HG03060 (cell line): ENCODE data around the gene C16orf92.
"Not testable (repeated sequence)": the region's sequence is repeated elsewhere in the genome, so short reads cannot be mapped to it uniquely, and the experiment has no call there.

Source experiments
- ATAC-seq: cut with Tn5 transposase; IDR thresholded peaks from one replicate; pipeline ENCODE4 v1.9.1; 2021; ENCODE audit warnings: low read depth, moderate number of reproducible peaks; ENCODE audit not compliant: unreplicated experiment

C16orf92 gene

DNA sequence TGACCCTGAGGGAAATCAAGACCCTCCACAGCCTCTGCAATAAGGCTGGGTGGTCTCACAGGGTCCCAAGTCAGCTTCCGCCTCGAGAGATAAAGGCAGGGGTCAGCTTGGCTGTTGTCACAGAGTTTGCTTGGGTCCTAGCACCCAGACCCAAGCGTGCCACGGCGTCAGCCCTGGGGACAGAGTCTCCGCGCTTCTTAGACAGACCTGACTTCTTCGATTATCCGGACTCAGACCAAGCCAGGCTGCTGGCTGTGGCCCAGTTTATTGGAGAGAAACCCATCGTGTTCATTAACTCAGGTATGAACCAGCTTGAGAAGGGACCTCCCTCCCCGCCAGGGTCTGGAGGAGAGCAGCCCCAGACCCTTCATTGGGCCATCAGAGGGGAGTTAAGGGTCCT lies 588 bp downstream of the C16orf92 start:
- ATAC-seq: no peak

DNA sequence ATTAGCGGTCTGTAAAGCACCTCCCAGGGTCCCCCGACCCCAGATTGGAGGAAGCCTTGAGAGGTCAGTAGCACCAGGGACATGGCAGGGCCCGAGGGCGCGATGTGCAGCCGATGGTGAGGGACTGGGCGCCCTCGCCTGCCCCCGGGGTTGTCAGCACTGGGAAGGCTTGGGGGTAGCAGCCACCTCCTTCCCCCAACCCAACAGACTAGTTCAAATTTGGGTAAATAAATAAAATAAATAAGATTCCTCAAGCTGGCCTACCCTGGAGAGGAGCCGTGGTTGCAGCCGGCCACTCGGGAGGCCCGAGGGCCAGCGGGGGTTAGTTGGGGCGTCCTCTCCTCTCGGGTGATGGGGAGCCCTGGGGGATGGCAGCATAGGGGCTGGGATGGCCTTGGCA lies 1.5 kb downstream of the C16orf92 start:
- ATAC-seq: no peak

DNA sequence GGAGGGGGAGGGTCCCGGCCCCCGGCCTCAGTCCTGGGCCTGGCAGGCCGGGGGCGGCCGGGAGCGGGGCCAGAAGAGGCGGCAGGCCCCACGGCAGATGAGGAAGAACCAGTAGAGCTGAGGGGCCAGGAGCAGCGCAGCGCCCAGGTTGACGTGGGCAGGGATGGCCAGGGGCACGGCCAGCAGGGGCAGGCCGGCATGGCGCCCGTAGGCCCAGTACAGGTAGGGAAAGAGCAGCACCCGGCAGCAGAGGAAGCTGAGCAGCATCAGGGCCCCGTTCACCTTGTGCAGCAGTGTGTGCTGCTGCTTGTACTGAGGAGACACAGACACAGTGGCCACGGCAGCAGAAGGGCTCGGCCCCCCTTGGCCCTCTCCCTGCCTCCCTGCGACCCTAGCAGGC lies 2.2 kb downstream of the C16orf92 start:
- ATAC-seq: no peak

DNA sequence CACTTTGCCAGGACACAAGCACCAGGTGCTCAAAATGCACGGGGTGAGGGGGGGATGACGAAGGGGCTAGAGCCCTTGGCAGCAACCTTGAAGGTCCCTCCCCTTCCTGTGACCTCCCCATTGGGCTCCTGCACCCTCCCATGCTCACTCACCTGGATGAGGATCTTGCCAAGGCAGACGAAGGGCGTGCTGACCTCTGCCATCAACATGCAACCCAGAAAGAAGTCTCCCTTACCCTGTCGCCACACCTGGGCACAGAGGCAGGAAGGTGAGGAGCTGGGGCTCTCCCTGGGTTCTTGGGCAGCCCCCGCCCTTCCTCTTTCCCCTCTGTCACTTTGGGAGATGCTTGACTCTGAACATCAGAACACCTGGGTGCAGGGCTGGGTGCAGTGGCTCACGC lies 2.6 kb downstream of the C16orf92 start:
- no peak for ATAC-seq

DNA sequence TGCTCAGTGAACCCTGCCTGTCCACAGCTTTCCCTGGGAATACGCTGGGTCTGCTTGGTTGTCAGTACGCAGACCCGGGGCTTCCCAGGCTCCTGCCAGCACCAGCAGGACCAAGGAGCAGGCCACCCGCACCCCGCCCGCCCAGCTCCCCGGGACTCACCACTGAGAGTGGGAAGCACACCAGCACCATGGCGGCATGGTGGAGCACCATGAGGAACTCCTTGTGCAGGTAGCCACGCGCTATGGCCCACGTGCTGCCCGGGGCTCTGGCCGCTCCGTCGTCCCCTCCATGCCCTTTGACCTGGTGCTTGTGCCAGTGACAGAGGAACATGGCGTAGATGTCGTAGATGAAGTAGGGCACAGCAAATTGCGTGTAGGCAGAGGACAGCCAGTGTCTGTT lies 3.5 kb downstream of the C16orf92 start:
- ATAC-seq: no peak

DNA sequence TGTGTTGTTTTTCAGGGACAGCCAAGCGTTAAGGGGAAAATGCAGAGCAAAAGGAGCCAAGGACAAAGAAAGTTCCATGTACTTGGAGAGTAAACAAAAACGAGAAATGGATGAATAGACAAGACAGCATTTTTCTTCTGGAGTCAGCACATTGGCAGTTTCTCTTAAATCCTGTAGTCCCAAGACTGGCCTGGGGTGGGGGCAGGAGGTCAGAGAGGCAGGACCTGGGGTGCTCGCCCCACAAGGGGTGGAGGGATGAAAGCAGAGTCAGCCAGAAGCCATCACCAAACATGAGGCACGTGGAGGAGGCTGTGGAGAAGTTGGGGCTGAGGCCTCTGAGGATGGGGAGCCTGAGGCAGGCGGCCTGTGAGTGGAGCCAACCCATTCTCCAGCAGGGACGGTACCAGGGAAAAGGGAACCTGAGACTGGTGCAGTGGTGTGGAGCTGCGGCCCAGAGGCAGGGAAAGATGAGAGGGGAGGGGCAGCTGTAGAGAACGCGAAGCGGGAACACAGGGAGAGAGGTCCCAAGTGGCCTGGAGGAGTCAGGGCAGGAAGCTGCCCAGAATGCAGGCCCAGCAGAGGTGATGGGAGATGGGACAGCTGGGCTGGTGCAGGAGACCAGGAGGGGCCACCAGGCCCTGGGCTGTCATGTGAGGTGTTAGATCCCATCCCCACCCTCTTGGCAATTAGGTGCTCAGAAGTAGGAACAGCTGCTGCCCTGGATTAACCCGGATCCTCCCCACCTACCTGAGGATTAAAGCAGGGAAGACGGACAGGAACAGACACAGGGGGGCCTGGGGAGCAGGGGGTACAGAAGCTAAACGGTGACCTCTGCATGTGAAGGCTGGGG lies 4.8 kb downstream of the C16orf92 start:
- ATAC-seq: no peak

- no peak for ATAC-seq
Observed at GRCh38 chr16:30028438-30029076, 5.6 kb downstream of the C16orf92 start.

GRCh38 chr16:30030011-30030685 lies 7.2 kb downstream of the C16orf92 start:
- ATAC-seq: no peak

DNA sequence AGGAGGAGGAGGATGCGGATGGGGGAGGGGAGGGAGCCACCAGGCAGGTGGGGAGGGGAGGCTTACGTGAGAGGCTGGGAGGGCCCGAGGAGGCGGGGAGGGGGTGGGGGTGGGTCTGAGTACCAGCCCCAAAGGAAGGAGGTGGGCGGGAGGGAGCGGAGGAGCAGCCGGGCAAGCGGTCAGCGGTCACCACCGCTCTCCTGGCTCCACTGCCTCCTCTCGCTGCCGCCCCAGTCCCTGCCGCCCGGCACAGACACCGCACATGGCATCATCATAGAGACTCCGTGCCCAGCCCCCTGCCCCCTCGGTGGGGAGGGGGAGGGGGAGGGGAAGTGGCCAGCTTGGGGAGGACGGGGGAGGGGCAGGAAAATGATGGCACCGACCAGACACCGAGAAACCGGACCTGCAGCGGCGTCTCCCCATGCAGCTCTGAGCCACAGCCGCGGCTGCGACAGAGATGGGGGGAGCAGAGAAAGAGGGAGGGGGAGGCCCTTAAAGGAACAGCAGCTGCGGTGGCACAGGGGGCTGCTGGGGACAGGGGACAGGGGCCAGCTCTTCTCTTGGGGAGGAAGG lies 7.9 kb downstream of the C16orf92 start, which contains the start of gene TLCD3B:
Gene TLCD3B, minus strand, starts transcription at position 431 of the 573 bp plus-strand sequence. CDS start 744 bp downstream, outside the sequence.
- no peak for ATAC-seq

DNA sequence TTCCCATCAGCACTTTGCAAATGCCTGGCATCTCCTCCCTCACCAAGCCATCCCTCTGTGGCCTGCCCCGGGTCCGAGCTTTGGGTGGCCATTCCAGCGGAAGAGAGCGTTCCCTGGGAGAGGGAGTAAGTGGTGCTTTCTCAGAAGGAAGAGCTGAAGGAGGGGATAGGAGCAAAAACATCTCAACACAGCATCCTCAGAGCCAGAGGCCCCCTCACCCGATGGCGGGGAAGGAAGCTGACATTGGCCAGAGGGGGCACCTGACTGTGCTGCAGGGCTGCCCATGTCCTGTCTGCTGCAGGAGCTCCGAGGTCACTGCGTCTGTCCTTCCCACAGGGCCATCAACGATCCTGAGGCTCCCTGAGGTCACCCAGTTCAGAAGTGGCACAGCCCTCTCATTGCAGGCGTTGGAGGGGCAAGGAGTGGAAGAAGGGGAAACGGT lies 8.5 kb downstream of the C16orf92 start:
- ATAC-seq: no peak

- ATAC-seq: no peak
Observed at GRCh38 chr16:30032083-30032819, 9.3 kb downstream of the C16orf92 start.

DNA sequence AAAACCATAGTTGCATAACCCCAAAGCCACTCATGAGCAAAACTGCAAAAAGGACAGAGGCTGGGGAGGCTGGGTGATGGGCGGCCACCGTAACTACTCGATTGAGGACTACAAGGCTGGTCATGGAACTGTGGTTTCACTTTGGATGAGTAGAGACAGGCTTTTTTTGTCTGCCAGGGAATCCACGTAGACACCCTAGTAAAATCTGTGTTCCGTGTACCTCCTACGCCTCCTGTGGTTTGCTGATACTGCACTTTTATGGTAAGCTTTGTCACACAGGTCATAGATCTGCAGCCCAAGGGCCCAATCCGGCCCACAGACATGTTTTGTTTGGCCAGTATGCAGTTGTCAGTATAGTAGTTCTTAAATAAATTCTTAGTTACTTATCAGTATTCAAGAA lies 10.3 kb downstream of the C16orf92 start:
- no peak for ATAC-seq

DNA sequence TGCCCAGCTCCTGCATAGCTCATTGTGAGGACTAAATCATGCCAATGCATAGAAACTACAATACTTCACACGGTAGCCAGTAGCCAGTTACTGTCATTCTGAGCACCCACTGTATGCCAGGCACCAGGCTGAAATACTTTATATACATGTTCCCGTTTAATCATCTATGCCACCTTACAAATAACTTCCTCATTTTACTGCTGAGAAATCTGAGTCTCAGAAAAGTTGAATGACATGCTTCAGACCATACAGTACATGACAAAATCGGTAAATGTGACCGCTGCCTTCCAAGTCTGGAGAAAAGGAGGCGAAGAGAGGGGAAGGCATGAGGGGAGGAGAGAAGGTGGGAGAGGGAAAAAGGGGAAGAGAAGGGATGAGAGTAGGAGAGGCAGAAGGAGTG lies 17.2 kb downstream of the C16orf92 start:
- ATAC-seq: no peak

DNA sequence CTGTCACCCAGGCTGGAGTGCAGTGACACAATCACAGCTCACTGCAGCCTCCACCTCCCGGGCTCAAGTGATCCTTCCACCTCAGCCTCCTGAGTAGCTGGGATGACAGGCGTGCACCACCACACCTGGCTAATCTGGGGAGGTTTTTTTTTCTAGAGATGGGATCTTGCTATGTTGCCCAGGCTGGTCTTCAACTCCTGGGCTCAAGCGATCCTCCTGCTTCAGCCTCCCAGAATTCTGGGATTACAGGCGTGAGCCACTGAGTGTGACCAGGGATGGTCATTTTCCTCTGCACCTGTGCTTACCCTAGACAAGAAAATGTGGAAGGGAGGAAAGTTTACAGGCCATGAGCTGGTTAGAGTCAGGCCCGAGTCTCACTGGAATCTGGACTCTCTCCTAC lies 17.7 kb downstream of the C16orf92 start:
- ATAC-seq: not testable (repeated sequence)

DNA sequence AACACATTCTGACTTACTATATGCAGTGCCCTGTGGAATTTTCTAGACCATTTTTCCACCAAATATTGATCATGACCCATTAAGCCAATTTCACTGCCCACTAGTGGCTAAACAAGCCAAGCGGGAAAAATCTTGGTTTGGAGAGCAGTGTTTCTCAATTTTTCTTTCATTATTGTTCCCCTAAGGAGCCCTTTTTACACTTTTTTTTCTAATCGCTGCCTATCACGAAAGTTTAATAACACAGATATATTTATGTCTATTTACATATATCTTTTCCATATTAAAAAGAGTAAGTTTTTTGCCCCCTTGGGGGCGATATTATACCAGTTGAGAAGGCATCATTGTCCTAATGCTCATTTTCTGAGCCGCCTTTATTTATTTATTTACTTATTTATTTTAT lies 18.8 kb downstream of the C16orf92 start:
- ATAC-seq: no peak

DNA sequence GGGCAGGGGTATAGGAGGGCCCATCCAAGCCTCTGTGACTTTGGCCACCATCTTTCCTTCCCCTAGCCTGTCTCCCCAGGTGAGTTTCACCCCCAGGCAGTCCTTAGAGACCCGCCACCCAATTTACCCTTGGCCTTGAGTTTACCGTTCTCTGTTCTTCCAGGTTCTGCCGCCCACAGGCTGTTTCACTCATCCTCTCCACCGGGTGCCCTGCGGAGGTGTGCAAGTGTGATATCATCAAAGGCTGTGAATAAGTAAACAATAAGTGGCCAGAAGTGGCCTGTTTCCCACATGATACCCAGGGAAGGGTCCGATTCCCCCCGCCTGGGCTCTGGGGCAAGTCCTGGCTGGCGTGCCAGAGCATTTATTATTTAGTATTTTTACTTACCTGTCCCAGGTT lies 23.2 kb downstream of the C16orf92 start:
- no peak for ATAC-seq

DNA sequence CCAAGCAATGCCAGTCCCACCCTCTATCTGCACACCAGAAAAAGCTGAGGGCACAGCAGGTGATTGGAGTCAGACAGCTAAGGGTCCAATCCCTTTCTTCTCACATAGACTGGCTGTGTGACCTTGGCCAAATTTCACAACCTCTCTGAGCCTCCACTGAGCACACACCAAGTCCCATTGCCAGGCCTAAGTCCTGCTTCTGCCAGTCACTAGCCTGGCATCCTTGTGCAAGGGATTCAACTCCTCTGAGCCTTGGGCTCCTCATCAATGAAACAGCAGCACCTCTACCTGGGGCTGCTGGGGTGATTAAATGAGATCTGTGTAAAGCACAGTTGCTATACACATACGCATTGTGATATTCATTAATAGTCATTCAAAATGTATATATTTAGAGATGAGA lies 23.6 kb downstream of the C16orf92 start:
- no peak for ATAC-seq

DNA sequence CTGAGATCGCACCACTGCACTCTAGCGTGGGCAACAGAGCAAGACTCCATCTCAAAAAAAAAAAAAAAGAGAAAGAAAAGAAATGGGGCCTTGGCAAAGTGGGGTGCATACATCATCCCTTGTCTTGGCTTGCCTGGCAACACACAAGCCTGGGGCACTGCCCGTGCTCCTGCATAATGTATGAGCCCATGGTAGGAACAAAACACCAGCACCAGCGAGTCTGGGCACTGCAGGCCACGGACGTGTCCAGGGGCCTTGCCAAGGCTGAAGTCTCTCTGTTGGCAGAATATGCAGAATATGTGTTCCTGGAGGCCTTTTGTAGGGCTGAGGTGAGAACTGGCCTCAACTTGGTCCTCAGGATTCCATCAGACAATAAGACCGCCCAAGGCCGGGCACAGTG lies 26.9 kb downstream of the C16orf92 start:
- no peak for ATAC-seq

DNA sequence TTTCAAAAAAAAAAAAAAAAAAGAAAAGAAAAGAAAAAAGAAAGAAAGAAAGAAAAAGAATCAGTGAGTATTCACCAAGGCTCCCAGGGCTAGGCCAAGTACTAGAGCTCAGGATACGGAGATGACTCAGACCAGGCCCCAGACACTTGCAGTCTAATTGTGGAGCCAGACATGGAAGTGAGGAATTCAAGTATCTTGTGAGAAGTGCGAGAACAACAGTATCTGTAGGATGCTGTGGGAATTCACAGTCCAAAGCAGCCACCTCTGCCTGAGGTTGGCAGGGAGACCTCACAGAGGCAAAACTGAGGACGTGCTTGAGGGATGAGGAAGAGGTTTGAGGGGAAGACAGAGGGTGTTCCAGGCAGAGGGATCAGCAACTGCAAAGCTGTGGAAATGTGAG lies 28.5 kb downstream of the C16orf92 start:
- no peak for ATAC-seq

DNA sequence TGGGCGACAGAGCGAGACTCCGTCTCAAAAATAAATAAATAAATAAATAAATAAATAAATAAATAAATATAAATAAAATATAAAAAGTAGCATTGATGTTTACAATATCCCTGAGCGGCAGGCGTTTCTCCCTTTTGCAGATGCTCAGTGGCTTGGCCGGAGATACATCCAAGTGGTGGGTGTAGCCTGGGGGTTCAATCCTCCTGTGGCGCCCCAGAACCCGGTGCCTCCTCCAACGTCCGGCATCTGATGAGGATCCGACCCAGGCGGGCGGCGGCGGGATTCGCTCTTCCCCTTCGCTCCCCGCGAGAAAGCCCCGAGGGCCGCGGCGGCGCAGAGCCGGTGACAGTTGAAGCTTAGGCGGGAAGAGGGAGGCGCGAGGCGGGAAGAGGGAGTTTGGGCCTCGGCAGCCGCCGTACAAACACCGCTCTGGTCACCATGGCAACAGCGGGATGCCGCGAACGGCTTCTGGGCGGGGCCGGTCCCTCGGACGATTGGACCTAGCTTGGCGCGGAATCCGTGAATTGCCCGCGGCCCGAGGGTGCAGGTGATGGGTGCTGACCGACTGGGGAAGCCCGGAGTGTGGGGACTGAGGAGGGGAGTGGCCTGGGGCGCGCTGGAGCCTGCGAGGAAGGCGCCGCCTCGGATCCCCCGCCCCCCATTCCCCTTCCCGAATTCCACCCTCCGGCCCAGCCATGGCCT lies 29.8 kb downstream of the C16orf92 start:
- peak; percentile 71 for ATAC-seq
